SK-N-SH treated with all-trans-retinoic acid at 6 μM for 48 hours (cell line): ENCODE results near the gene ATP8A2.

Source experiments
- ATAC-seq: fragments of 200-7000 bp; cut with Tn5 transposase; 3 replicates; pipeline ENCODE4 v1.9.1; 2020; ENCODE audit warnings: mild to moderate bottlenecking, moderate library complexity
- ARNTL ChIP-seq: fragments of 450-650 bp; formaldehyde crosslinking; IDR thresholded peaks from 2 replicates; pipeline ENCODE4 v1.5.0; 2020; ENCODE audit warnings: low read depth, mild to moderate bottlenecking, moderate library complexity, borderline replicate concordance
- BACH2 ChIP-seq: fragments of 250-450 bp; sonication (Bioruptor Pico); IDR thresholded peaks from 2 replicates; pipeline ENCODE4 v1.9.0; 2021; ENCODE audit warnings: mild to moderate bottlenecking, borderline replicate concordance
- CSDC2 ChIP-seq: fragments of 250-450 bp; sonication (Bioruptor Pico); IDR thresholded peaks from 2 replicates; pipeline ENCODE4 v1.5.0; 2020; ENCODE audit warnings: mild to moderate bottlenecking, moderate library complexity
- ESRRG ChIP-seq: fragments of 250-450 bp; sonication (Bioruptor Pico); IDR thresholded peaks from 2 replicates; pipeline ENCODE4 v1.6.1; 2021; ENCODE audit warnings: mild to moderate bottlenecking
- GLIS3 ChIP-seq: fragments of 250-450 bp; sonication (Bioruptor Pico); IDR thresholded peaks from 2 replicates; pipeline ENCODE4 v1.5.0; 2020; ENCODE audit warnings: mild to moderate bottlenecking, moderate library complexity
- ISL1 ChIP-seq: fragments of 250-450 bp; sonication (Bioruptor Pico); IDR thresholded peaks from 2 replicates; pipeline ENCODE4 v2.1.2; 2022; ENCODE audit warnings: mild to moderate bottlenecking, moderate library complexity
- OSR1 ChIP-seq: fragments of 250-450 bp; sonication (Bioruptor Pico); IDR thresholded peaks from 2 replicates; pipeline ENCODE4 v1.8.0; 2022; ENCODE audit warnings: moderate library complexity, mild to moderate bottlenecking, inconsistent platforms
- PATZ1 ChIP-seq: fragments of 250-450 bp; sonication (Bioruptor Pico); IDR thresholded peaks from 2 replicates; pipeline ENCODE4 v1.8.0; 2020; ENCODE audit warnings: mild to moderate bottlenecking, moderate library complexity, borderline replicate concordance
- POU6F1 ChIP-seq: fragments of 250-450 bp; sonication (Bioruptor Pico); IDR thresholded peaks from 2 replicates; pipeline ENCODE4 v1.8.0; 2021; ENCODE audit warnings: low read depth, mild to moderate bottlenecking, moderate library complexity, borderline replicate concordance
- PPARA ChIP-seq: fragments of 250-450 bp; sonication (Bioruptor Pico); IDR thresholded peaks from 2 replicates; pipeline ENCODE4 v1.5.0; 2020; ENCODE audit warnings: mild to moderate bottlenecking, borderline replicate concordance
- RARB ChIP-seq: fragments of 250-450 bp; sonication (Bioruptor Pico); IDR thresholded peaks from 2 replicates; pipeline ENCODE4 v1.8.0; 2021; ENCODE audit warnings: mild to moderate bottlenecking, moderate library complexity
- SNAI2 ChIP-seq: fragments of 250-450 bp; sonication (Bioruptor Pico); IDR thresholded peaks from 2 replicates; pipeline ENCODE4 v1.5.0; 2020; ENCODE audit warnings: mild to moderate bottlenecking, moderate library complexity
- TCF4 ChIP-seq: fragments of 250-450 bp; sonication (Bioruptor Pico); IDR thresholded peaks from 2 replicates; pipeline ENCODE4 v1.8.0; 2021; ENCODE audit warnings: mild to moderate bottlenecking, moderate library complexity, borderline replicate concordance
- TOX ChIP-seq: fragments of 250-450 bp; sonication (Bioruptor Pico); IDR thresholded peaks from 2 replicates; pipeline ENCODE4 v1.8.0; 2021; ENCODE audit warnings: mild to moderate bottlenecking, moderate library complexity, borderline replicate concordance
- ZC3H10 ChIP-seq: fragments of 250-450 bp; sonication (Bioruptor Pico); IDR thresholded peaks from 2 replicates; pipeline ENCODE4 v1.5.1; 2021; ENCODE audit warnings: mild to moderate bottlenecking, moderate library complexity
- ZFP3 ChIP-seq: fragments of 250-450 bp; sonication (Bioruptor Pico); IDR thresholded peaks from 2 replicates; pipeline ENCODE4 v1.5.0; 2020; ENCODE audit warnings: mild to moderate bottlenecking, moderate library complexity
- ZFP30 ChIP-seq: fragments of 450-650 bp; formaldehyde crosslinking; IDR thresholded peaks from 2 replicates; pipeline ENCODE4 v1.5.0; 2022; ENCODE audit warnings: mild to moderate bottlenecking, moderate library complexity
- ZNF565 ChIP-seq: fragments of 450-650 bp; formaldehyde crosslinking; conservative IDR thresholded peaks from 2 replicates; pipeline ENCODE4 v1.5.0; 2020; ENCODE audit warnings: low read depth, mild to moderate bottlenecking, moderate library complexity
- ZNF70 ChIP-seq: fragments of 450-650 bp; formaldehyde crosslinking; IDR thresholded peaks from 2 replicates; pipeline ENCODE4 v1.5.0; 2020; ENCODE audit warnings: mild to moderate bottlenecking, moderate library complexity
- TF ChIP-seq, protein P1 (sequence below): fragments of 250-450 bp; sonication (Bioruptor Pico); IDR thresholded peaks from 2 replicates; pipeline ENCODE4 v1.5.1; 2020; ENCODE audit warnings: low read depth, mild to moderate bottlenecking, moderate library complexity
- TF ChIP-seq, protein P2 (sequence below): fragments of 250-450 bp; sonication (Bioruptor Pico); IDR thresholded peaks from 2 replicates; pipeline ENCODE4 v1.5.1; 2021; ENCODE audit warnings: mild to moderate bottlenecking, moderate library complexity
- TF ChIP-seq, protein P3 (sequence below): fragments of 250-450 bp; sonication (Bioruptor Pico); IDR thresholded peaks from 2 replicates; pipeline ENCODE4 v1.5.0; 2020; ENCODE audit warnings: mild to moderate bottlenecking, moderate library complexity

The ATP8A2 gene

GRCh38 chr13:25518441-25518840 lies 146.7 kb downstream of the ATP8A2 start (continued):
- TF ChIP-seq, protein P1, sequence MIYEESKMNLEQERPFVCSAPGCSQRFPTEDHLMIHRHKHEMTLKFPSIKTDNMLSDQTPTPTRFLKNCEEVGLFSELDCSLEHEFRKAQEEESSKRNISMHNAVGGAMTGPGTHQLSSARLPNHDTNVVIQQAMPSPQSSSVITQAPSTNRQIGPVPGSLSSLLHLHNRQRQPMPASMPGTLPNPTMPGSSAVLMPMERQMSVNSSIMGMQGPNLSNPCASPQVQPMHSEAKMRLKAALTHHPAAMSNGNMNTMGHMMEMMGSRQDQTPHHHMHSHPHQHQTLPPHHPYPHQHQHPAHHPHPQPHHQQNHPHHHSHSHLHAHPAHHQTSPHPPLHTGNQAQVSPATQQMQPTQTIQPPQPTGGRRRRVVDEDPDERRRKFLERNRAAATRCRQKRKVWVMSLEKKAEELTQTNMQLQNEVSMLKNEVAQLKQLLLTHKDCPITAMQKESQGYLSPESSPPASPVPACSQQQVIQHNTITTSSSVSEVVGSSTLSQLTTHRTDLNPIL (CRISPR knock-in tag): no peak
- TF ChIP-seq SNAI2 (CRISPR knock-in tag): no peak

DNA sequence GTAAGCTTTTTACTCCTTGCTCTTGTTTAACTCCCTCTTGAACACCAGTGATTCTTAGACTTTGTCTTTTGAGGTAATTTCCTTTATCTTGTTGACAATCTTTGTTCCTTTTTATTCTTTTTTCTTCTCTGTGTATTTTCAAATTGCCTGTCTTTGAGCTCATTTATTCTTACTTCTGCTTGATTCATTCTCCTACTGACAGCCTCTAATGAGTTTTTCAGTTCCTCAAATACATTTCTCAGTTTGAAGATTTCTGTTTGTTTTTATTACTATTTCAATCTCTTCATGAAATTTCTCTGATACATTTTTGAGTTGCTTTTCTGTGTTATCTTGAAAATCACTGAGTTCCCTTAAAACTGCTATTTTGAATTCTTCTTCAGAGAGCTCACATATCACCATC lies 154.1 kb downstream of the ATP8A2 start:
- ATAC-seq: no peak
- TF ChIP-seq TCF4 (CRISPR knock-in tag) (no peak), ZNF70 (CRISPR knock-in tag) (no peak), TOX (no peak), ARNTL (CRISPR knock-in tag) (no peak), BACH2 (CRISPR knock-in tag) (no peak), ZC3H10 (CRISPR knock-in tag) (no peak), CSDC2 (no peak), ESRRG (CRISPR knock-in tag) (no peak), POU6F1 (CRISPR knock-in tag) (no peak), GLIS3 (CRISPR knock-in tag) (no peak), ZFP3 (CRISPR knock-in tag) (no peak), RARB (CRISPR knock-in tag) (no peak), PPARA (no peak), OSR1 (CRISPR knock-in tag) (no peak), PATZ1 (CRISPR knock-in tag) (no peak), ZFP30 (CRISPR knock-in tag) (no peak), ZNF565 (CRISPR knock-in tag) (no peak)
- TF ChIP-seq, protein P2, sequence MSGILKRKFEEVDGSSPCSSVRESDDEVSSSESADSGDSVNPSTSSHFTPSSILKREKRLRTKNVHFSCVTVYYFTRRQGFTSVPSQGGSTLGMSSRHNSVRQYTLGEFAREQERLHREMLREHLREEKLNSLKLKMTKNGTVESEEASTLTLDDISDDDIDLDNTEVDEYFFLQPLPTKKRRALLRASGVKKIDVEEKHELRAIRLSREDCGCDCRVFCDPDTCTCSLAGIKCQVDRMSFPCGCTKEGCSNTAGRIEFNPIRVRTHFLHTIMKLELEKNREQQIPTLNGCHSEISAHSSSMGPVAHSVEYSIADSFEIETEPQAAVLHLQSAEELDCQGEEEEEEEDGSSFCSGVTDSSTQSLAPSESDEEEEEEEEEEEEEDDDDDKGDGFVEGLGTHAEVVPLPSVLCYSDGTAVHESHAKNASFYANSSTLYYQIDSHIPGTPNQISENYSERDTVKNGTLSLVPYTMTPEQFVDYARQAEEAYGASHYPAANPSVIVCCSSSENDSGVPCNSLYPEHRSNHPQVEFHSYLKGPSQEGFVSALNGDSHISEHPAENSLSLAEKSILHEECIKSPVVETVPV (CRISPR knock-in tag): no peak
- TF ChIP-seq, protein P1 (CRISPR knock-in tag): no peak
- TF ChIP-seq, protein P3, sequence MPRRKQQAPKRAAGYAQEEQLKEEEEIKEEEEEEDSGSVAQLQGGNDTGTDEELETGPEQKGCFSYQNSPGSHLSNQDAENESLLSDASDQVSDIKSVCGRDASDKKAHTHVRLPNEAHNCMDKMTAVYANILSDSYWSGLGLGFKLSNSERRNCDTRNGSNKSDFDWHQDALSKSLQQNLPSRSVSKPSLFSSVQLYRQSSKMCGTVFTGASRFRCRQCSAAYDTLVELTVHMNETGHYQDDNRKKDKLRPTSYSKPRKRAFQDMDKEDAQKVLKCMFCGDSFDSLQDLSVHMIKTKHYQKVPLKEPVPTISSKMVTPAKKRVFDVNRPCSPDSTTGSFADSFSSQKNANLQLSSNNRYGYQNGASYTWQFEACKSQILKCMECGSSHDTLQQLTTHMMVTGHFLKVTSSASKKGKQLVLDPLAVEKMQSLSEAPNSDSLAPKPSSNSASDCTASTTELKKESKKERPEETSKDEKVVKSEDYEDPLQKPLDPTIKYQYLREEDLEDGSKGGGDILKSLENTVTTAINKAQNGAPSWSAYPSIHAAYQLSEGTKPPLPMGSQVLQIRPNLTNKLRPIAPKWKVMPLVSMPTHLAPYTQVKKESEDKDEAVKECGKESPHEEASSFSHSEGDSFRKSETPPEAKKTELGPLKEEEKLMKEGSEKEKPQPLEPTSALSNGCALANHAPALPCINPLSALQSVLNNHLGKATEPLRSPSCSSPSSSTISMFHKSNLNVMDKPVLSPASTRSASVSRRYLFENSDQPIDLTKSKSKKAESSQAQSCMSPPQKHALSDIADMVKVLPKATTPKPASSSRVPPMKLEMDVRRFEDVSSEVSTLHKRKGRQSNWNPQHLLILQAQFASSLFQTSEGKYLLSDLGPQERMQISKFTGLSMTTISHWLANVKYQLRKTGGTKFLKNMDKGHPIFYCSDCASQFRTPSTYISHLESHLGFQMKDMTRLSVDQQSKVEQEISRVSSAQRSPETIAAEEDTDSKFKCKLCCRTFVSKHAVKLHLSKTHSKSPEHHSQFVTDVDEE: no peak

- ATAC-seq: no peak
- TF ChIP-seq, protein P3: no peak
- no peak for TF ChIP-seq ZFP3 (CRISPR knock-in tag)
- no peak for TF ChIP-seq ARNTL (CRISPR knock-in tag)
- TF ChIP-seq SNAI2 (CRISPR knock-in tag): no peak
- TF ChIP-seq, protein P1 (CRISPR knock-in tag): no peak
- TF ChIP-seq ZC3H10 (CRISPR knock-in tag): no peak
- no peak for TF ChIP-seq ZFP30 (CRISPR knock-in tag)
- no peak for TF ChIP-seq TCF4 (CRISPR knock-in tag)
- no peak for TF ChIP-seq ZNF70 (CRISPR knock-in tag)
- no peak for TF ChIP-seq GLIS3 (CRISPR knock-in tag)
- TF ChIP-seq BACH2 (CRISPR knock-in tag): no peak
- no peak for TF ChIP-seq ISL1
- no peak for TF ChIP-seq TOX
- no peak for TF ChIP-seq ZNF565 (CRISPR knock-in tag)
- no peak for TF ChIP-seq ESRRG (CRISPR knock-in tag)
- TF ChIP-seq OSR1 (CRISPR knock-in tag): no peak
Measured at GRCh38 chr13:25528266-25528665, 156.5 kb downstream of the ATP8A2 start.
